ENCODE results near the gene FAM168A.

GRCh38 chr11:73398132-73398526 lies 199.8 kb downstream of the FAM168A start:
- TF ChIP-seq JUNB (IDR thresholded peaks at IDR 0.05) (no peak), PAX8 (IDR thresholded peaks at IDR 0.05) (no peak), YY1 (IDR thresholded peaks at IDR 0.05; ENCODE audit: low read depth, low read length) (no peak), EP300 (IDR thresholded peaks at IDR 0.05; ENCODE audit: borderline replicate concordance in 1 of 2, control insufficient read depth in 1 of 2, low read depth in 2 of 2, low read length in 2 of 2) (no peak), SIX5 (IDR thresholded peaks at IDR 0.05; ENCODE audit: low read depth, low read length, severe bottlenecking) (no peak), NBN (IDR thresholded peaks at IDR 0.05) (no peak), CTCF (IDR thresholded peaks at IDR 0.05 in 2 of 3, conservative IDR thresholded peaks at IDR 0.05 in 1 of 3; ENCODE audit: control insufficient read depth in 2 of 3, extremely low read depth in 1 of 3, insufficient read depth in 1 of 3, low read depth in 3 of 3, low read length in 3 of 3) (no peak), ZBTB33 (IDR thresholded peaks at IDR 0.05) (no peak)
